ENCODE data around the gene PCDHA7. TPM values are rescaled to one million over a fixed set of nuclear protein-coding genes. Genes with fewer than 3 reads are reported as not detected.

The PCDHA7 gene
- 0.13 and 0.22 TPM in 2 replicates for total RNA-seq

GRCh38 chr5:140833993-140834392 is at the start of gene PCDHA7:
TSS of gene PCDHA7 (plus strand) at chr5:140834269. CDS start at chr5:140834384, 115 bp downstream.

GRCh38 chr5:140785905-140786686 is 48.0 kb upstream of the PCDHA7 start, which contains the start of gene PCDHA1:
TSS of gene PCDHA1 (plus strand) at chr5:140786140.

GRCh38 chr5:140794595-140795258 is 39.3 kb upstream of the PCDHA7 start, which contains the start of gene PCDHA2:
TSS of gene PCDHA2 (plus strand) at chr5:140794852.

GRCh38 chr5:140800816-140801493 is 33.1 kb upstream of the PCDHA7 start, which contains the start of gene PCDHA3:
TSS of gene PCDHA3 (plus strand) at chr5:140801057.

GRCh38 chr5:140806834-140807775 is 27.0 kb upstream of the PCDHA7 start, which contains the start of gene PCDHA4:
TSS of gene PCDHA4 (plus strand) at chr5:140807068.

GRCh38 chr5:140821375-140822280 is 12.4 kb upstream of the PCDHA7 start, which contains the start of gene PCDHA5:
TSS of gene PCDHA5 (plus strand) at chr5:140821613.

GRCh38 chr5:140827704-140828361 is 6.2 kb upstream of the PCDHA7 start, which contains the start of gene PCDHA6:
TSS of gene PCDHA6 (plus strand) at chr5:140827960. CDS start at chr5:140828092, 132 bp downstream.

GRCh38 chr5:140840978-140841962 is 7.2 kb downstream of the PCDHA7 start, which contains the start of gene PCDHA8:
TSS of gene PCDHA8 (plus strand) at chr5:140841187. CDS start at chr5:140841322, 135 bp downstream.

GRCh38 chr5:140848139-140849102 is 14.4 kb downstream of the PCDHA7 start, which contains the start of gene PCDHA9:
TSS of gene PCDHA9 (plus strand) at chr5:140848382. CDS start at chr5:140848496, 114 bp downstream.

GRCh38 chr5:140855772-140856674 is 22.0 kb downstream of the PCDHA7 start, which contains the start of gene PCDHA10:
TSS of gene PCDHA10 (plus strand) at chr5:140855897. CDS start at chr5:140856049, 152 bp downstream.

GRCh38 chr5:140868721-140869554 is 34.9 kb downstream of the PCDHA7 start, which contains the start of gene PCDHA11:
TSS of gene PCDHA11 (plus strand) at chr5:140868957. CDS start at chr5:140869104, 147 bp downstream.

GRCh38 chr5:140875085-140876065 is 41.3 kb downstream of the PCDHA7 start, which contains the start of gene PCDHA12:
TSS of gene PCDHA12 (plus strand) at chr5:140875308. CDS start at chr5:140875473, 165 bp downstream.

GRCh38 chr5:140881889-140882590 is 48.0 kb downstream of the PCDHA7 start, which contains the start of gene PCDHA13:
TSS of gene PCDHA13 (plus strand) at chr5:140882124. CDS start at chr5:140882269, 145 bp downstream.

